SK-N-MC (cell line): ENCODE data around the gene TRAPPC12.

Experiments used
- DNase-seq: peaks from one replicate; pipeline ENCODE4 v3.0.0-alpha.2; 2011; ENCODE audit warnings: low read depth, low spot score
- H3K27ac ChIP-seq: fragments of 200-600 bp; sonication (generic); 2 replicates; pipeline ENCODE4 v1.5.1; 2016; ENCODE audit warnings: mixed run types
- H3K36me3 ChIP-seq: fragments of 200-600 bp; sonication (generic); 2 replicates; pipeline ENCODE4 v1.6.1; 2017; ENCODE audit warnings: antibody characterized with exemption, low read length, mixed read lengths; ENCODE audit not compliant: insufficient read depth
- H3K4me3 ChIP-seq: fragments of 200-600 bp; sonication (generic); 2 replicates; pipeline ENCODE4 v1.5.1; 2016
- H3K9ac ChIP-seq: fragments of 200-600 bp; sonication (generic); 2 replicates; pipeline ENCODE4 v1.8.0; 2017; ENCODE audit warnings: mixed run types, mixed read lengths; ENCODE audit not compliant: insufficient read length
- H3K9me3 ChIP-seq: fragments of 200-600 bp; sonication (generic); 2 replicates; pipeline ENCODE4 v1.6.1; 2017; ENCODE audit warnings: low read depth, mild to moderate bottlenecking, antibody characterized with exemption, low read length, moderate library complexity, mixed read lengths
- EZH2 ChIP-seq: fragments of 200-600 bp; sonication (generic); IDR thresholded peaks from one replicate; pipeline ENCODE4 v1.6.1; 2017; ENCODE audit warnings: antibody characterized with exemption
- FOXP2 ChIP-seq: optimal IDR thresholded peaks from 2 replicates; pipeline ENCODE3; 2011; ENCODE audit warnings: mild to moderate bottlenecking, moderate library complexity; ENCODE audit not compliant: insufficient read depth; ENCODE audit errors: extremely low read length, control extremely low read depth
- POLR2AphosphoS5 ChIP-seq: IDR thresholded peaks from 2 replicates; pipeline ENCODE4 v1.6.1; 2012; ENCODE audit warnings: mild to moderate bottlenecking, low read depth, low read length, borderline replicate concordance

The TRAPPC12 gene

DNA sequence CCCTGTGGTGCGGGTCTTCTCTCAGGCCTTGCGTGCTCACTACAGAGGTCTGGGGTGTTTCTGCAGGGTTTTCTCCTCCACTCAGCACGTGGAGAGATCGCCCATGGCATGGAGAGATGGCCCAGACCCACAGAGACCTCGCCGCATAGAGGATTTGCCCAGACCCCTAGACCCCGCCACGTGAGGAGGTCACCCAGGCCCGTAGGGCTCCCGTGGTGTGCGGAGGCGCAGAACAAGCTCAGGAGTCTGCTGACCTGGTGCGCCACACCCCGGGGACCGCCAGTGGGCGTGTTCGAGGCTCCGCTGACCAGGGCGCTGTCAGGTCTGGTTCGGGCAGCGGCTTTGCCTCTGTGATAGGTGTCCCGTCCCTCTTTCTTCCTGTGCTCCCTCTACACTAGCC, 75.3 kb downstream of the TRAPPC12 start:
- TF ChIP-seq POLR2AphosphoS5 (no peak), FOXP2 (no peak), EZH2 (no peak)
- Histone ChIP-seq H3K9me3 (no peaks in the 10 kb centered on the region), H3K9ac (no peak overlapping the region), H3K36me3 (peaks cover 6% of the 10 kb centered on the region; the same call in 1 of the 2 replicates), H3K27ac (no peak overlapping the region), H3K4me3 (no peak overlapping the region)
- DNase-seq = no peak

DNA sequence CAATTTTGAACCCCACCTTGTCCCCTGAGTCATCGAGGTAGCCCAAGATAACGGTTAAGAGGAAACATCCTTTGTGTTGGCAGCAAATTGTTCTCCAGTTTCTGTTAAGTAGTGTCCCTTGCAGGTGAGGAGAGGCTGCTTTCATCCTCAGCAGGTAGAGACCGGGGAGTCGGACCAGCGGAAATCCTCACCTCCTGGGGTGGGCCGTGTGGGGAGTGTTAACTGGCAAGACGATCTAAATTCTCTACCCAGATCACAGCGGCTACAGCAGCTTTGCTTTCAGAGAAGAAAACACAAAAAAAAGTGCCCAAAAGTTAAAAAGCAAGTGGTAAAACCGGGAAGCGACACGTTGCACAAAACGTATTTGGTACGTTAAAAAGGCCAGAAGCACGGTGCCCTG, 76.6 kb downstream of the TRAPPC12 start:
- TF ChIP-seq POLR2AphosphoS5 (no peak), FOXP2 (no peak), EZH2 (no peak)
- DNase-seq = no peak
- H3K36me3 ChIP-seq = peaks cover 6% of the 10 kb centered on the region; the same call in 1 of the 2 replicates

DNA sequence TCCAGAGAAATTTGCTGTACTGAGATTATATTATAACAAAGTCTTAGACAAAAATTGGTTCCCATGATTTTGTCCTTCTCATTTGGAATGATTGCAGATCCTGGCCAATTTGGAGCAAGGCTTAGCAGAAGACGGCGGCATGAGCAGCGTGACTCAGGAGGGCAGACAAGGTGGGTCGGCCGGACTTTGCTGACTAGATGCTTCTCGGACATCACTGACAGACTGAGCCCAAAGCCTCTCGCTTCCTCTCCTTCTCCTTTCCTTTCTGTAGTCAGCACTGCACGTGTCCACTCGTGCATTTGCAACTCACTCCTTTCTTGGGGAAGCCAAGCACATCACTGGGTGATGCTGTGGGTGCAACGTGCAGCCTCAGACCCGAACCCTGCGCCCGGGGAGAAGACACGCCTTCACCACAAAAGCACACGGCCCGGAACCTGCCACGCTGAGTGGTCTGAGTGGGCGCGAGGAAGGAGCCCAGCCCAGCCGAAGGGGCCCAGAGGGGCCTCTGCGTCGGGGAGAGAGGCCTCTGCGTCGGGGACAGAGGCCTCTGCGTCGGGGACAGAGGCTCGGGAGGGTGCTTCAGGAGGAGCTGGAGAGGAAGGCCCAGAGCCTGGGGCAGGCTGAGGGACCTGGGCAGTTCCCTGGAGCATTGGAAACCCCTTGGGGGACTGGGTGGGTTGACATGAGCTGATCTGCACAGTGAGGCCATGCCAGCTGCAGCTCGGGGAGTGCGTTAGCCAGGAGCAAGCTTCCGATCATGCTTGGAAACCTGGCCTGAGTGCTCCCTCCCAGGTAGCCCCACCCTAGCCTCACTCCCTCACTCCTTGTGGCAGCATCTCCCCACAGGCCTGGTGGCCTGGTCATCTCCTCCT, 78.3 kb downstream of the TRAPPC12 start:
- no peak for DNase-seq
- no peak overlapping the region for H3K4me3 ChIP-seq
- H3K9ac ChIP-seq = no peak overlapping the region
- TF ChIP-seq POLR2AphosphoS5 = no peak
- no peak for TF ChIP-seq FOXP2
- TF ChIP-seq EZH2 = no peak
- peaks cover 6% of the 10 kb centered on the region; the same call in 1 of the 2 replicates for H3K36me3 ChIP-seq
- H3K27ac ChIP-seq = no peak overlapping the region
- no peaks in the 10 kb centered on the region for H3K9me3 ChIP-seq

More for the DNA sequence above, 76.6 kb downstream of the TRAPPC12 start:
- Histone ChIP-seq H3K4me3 (no peak overlapping the region), H3K9ac (no peak overlapping the region), H3K27ac (no peak overlapping the region), H3K9me3 (no peaks in the 10 kb centered on the region)

DNA sequence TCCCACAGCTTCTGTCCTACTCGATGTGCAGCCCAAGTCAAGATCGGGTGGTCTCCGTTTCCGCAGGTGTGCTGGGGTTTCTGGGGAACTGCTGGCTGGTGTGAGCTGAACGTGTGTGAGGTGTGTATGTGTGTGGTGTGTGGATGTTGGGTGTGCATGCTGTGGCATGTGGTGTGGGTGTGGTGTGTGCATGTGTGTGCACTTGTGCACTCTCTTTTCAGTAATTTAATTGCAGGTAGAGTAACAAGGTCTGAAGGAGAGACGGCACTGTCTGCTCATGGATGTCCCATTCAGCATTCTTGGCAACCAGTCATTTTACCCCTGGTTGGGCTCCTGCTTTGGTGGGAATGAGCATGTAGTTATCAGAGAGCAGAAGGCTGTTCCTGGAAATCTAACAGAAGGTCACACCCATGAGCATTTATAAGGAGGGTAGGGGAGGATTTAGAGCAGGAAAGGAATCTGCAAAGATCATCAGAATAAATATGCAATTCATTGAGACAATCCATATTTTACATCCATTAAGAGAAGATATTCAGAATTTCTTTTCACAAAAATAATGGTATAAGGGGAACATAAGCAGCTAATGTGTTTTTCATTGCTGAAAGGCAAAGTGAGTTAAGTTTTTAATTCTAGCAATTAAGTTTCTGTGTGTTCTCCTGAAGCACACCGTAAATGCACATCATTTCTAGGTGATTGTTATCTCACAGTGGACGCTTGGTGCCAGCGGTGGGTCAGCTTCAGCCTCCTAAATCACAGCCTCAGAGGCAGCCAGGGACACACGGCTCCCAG, 79.1 kb downstream of the TRAPPC12 start:
- Histone ChIP-seq H3K36me3 (peaks cover 6% of the 10 kb centered on the region; the same call in 1 of the 2 replicates), H3K27ac (no peak overlapping the region), H3K9ac (no peak overlapping the region), H3K9me3 (no peaks in the 10 kb centered on the region), H3K4me3 (no peak overlapping the region)
- TF ChIP-seq POLR2AphosphoS5 (no peak), EZH2 (no peak), FOXP2 (no peak)
- no peak for DNase-seq

DNA sequence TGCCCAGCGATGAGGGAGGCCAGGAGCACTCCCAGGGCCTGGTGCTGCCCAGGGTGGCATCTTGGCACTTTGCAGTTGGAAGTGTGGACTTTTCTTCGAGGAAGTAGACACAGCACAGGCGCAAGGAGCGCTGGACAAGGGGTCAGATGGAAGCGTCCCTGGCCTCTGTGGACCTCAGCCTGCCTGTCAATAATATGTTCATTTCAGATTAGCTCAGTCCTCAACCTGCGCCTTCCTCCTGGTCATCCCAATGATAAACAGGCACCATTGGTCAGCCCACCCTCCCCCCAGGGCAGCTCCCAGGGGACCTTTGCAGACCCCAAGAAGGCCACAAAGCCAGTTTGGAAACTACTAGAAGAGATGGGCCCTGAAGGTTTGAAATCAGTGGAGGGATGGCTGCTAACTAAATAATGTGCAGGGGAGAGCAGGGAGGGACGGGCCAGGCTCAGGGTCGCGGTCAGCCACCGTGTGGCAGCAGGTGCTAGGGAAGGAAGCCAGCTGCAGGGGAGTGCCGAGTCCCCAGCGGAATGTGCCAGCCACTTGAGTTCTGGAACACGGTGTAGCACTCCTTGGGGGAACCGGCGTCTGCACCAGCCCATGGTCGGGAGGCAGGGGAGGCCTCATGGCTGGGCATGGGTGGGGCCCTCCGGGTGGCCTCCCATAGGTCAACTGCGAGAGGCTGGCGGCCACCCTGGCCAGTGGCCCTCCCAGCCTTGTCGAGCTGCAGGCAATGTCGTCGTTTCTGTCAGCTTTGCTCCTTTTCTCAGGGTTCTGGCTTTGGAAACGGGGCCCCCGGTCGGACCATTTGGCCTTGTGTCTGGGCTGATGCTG, 79.9 kb downstream of the TRAPPC12 start:
- Histone ChIP-seq H3K36me3 (peaks cover 6% of the 10 kb centered on the region; the same call in 1 of the 2 replicates), H3K9ac (no peak overlapping the region), H3K27ac (no peak overlapping the region), H3K4me3 (no peak overlapping the region), H3K9me3 (no peaks in the 10 kb centered on the region)
- DNase-seq = no peak
- no peak for TF ChIP-seq POLR2AphosphoS5
- TF ChIP-seq FOXP2 = no peak
- no peak for TF ChIP-seq EZH2

DNA sequence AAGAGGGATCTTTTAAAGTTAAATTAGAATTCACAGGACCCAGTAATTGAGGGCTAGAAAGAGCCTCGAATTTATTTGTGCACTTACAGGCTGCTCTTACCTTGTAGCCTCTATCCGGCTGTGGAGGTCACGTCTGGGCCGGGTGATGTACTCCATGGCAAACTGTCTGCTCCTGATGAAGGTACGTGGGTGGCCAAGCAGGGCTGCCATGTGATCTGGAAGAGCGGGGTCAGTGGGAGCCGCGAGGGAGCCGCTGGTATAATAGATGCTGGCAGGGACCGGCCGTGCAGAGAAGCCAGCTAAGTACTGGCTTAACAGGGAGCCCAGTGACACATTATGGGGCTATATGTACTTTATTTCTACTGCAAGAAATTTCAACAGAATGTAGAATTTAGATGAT, 80.7 kb downstream of the TRAPPC12 start:
- H3K9me3 ChIP-seq = no peaks in the 10 kb centered on the region
- TF ChIP-seq FOXP2 (no peak), POLR2AphosphoS5 (no peak), EZH2 (no peak)
- DNase-seq = no peak

DNA sequence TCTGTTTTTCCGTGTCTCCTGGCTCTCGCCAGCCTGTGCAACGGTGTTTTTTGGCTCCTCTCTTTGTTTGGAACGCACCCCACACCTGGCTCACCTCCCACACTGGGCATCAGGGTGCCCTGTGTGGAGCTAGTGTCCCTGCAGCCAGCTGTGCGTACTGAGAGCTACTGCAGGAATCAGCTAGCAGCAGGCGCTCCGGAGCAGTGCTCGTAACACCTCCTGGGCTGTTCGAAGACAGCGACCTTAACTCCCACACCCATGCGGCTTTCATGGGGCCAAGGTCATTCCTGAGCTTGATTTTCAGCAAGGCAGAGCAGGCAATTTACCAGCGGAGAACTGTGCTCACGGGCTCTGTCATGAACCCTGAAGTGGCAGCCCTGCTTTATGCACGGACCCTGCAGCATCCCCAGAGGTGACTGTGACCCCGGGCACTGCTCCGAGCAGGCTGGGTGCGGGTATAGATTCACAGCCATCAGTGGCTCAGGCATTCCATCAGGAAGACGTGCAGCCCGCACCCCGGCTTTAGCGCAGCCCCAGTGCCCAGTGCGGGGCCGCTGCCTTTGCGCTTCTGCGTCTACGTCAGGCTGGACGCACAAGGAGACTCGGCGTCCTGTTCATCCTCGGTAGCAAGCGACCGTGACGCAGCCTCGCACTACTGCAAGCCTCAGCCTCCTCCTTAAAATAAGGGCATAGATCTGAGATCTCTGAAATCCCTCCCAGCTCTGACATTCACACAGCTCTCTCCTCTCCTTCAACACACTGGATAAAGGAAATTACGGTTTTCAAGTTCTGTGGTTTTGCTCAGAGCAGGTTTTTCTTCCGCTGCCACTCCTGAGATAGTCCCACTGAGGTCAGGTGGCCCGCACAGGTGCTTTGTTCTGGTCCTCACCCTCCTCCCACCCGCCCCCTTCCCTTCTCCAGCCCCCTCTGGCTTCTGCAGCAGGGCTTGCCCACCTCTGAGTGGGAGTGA, 81.6 kb downstream of the TRAPPC12 start:
- no peak for DNase-seq
- Histone ChIP-seq H3K9ac (no peak overlapping the region), H3K36me3 (peaks cover 6% of the 10 kb centered on the region; the same call in 1 of the 2 replicates), H3K9me3 (no peaks in the 10 kb centered on the region), H3K4me3 (no peak overlapping the region), H3K27ac (no peak overlapping the region)
- no peak for TF ChIP-seq EZH2
- no peak for TF ChIP-seq POLR2AphosphoS5
- TF ChIP-seq FOXP2 = no peak

More for the DNA sequence above, 80.7 kb downstream of the TRAPPC12 start:
- Histone ChIP-seq H3K4me3 (no peak overlapping the region), H3K27ac (no peak overlapping the region), H3K36me3 (peaks cover 6% of the 10 kb centered on the region; the same call in 1 of the 2 replicates), H3K9ac (no peak overlapping the region)
